HG02938 (cell line): Measurements from ENCODE around the gene EFCAB14.
"Not testable (repeated sequence)": the region's sequence is repeated elsewhere in the genome, so short reads cannot be mapped to it uniquely, and the experiment has no call there.

Experiments used
- ATAC-seq: cut with Tn5 transposase; IDR thresholded peaks from one replicate; pipeline ENCODE4 v1.9.1; 2021; ENCODE audit warnings: mild to moderate bottlenecking, moderate library complexity; ENCODE audit not compliant: unreplicated experiment

The EFCAB14 gene

DNA sequence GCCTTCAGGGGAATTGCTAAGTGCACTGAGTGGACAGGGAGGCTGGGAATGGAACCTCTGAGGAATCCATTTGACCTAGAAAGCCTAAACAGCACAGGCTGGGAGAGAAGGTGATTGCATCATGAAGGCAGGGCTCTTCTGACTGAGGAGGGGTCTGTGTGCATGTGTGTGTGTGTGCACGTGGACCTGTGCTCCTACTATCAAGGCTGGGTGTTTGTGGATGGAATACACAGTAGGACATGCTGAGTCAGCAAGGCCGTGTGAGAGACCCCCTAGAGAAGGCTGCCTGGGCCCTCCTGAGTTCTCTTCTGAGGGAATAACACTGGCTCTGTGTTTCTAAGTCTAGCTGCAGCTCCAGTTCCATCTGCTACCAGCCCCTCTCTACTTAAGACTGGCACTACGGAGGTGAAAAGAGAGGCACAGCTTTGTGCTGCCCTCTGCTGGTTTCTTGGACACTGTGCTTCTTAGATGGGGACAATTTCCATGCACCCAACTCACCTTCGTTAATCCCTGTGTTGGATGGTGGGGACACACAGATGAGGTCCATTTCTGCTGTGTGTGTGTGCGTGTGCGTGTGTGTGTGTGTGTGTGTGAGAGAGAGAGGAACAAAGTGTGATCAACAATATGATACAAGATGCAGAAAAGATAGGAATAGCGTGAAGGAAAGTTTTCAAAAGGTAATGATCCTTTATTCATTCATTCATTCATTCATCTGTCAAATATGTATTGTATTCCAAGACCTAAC lies 6.2 kb upstream of the EFCAB14 start:
- ATAC-seq = peak; percentile 95

DNA sequence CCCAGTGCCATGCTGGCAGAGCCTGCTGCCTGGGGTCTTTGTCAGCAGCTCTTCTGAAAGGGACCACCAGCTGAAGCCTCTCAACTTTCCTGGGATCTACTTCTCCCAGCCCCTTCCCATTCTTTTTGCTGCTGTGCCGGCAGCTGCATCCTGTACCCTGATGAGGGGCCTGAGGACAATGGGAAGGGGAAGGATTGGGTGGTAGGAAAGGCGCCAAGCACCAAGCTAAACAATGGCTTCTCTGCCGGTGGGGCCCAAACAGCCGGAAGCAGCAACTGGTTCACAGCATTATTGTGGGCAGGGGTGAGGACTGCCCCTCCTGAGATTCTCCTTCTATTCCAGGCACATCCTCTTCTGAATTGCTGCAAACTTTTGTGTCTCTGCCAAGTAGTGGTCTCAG lies 5.0 kb upstream of the EFCAB14 start:
- no peak for ATAC-seq

- no peak for ATAC-seq
These were observed 2.8 kb upstream of the EFCAB14 start for GRCh38 chr1:46721686-46722205.

DNA sequence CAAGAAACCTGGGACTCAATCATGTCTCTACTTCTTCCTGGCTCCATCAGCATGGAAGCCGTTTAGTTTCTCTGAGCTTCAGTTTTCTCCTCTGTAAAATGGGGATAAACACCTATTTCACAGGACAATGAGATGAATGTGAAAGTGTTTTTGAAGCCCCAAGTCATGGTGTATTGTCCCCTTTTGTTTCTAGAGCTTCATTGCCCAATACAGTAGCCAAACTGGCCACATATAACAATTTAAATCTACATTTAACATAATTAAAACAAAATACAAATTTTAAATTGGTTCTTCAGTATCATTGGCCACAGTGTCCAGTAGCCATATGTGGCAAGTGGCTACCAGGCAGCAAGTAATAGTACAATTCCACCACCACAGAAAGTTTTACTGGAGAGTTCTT lies 2.3 kb upstream of the EFCAB14 start:
- ATAC-seq = no peak

DNA sequence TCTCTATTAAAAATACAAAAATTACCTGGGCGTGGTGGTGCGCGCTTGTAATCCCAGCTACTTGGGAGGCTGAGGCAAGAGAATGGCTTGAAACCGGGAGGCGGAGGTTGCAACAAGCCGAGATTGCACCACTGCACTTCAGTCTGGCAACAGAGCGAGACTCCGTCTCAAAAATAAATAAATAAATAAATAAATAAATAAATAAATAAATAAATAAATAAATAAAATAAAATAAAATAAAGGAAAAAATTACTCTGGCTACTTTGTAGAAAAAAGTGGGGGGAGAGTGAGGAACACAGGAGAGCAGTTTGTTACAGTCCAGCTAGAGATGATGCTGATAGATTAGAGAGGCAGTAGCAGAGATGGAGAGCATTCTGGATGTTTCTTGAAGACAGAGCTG lies 1.4 kb upstream of the EFCAB14 start:
- not testable (repeated sequence) for ATAC-seq

- ATAC-seq = no peak
These were observed 775 bp upstream of the EFCAB14 start for GRCh38 chr1:46719689-46720088.

GRCh38 chr1:46718340-46718726 lies 581 bp downstream of the EFCAB14 start:
- peak; percentile 21 for ATAC-seq

DNA sequence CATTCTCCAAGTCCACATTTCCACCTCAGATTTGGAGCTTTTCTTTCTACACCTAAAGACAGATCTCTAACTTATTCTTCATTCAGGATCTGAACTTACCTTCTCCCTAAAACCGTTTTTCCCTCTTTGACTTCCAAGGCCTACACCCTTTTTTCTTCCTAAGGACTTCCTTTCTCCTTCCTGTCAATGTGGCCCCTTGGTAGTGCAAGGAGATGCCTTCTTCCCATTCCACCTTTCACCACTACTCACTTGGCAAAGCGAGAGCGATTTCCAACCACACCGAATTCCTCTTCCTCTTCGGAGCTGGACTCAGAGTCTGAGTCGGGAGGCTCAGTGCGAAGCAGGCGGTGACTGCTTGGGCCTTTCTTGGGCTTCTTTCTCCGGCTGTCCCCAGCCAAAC lies 1.3 kb downstream of the EFCAB14 start:
- no peak for ATAC-seq

- ATAC-seq = no peak
These were observed 3.9 kb downstream of the EFCAB14 start for GRCh38 chr1:46714976-46715375.

DNA sequence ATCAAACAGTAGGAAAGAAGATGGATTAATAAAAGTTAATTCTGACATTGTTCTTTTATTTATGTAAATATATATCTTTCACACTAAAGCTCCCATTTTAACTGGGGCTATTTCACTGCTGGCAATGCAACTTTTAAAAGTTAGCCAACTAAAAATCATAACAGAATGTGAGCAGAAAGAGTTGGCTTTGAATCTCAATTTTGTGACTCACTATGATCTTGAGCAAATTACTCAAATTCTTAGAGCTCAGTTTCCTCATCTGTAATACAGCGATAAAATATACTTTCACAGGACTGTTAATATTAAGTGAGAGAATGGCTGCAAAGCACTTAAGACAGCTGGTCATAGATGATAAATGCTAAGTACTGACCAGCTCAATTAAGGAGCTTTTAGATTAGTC lies 10.8 kb downstream of the EFCAB14 start:
- no peak for ATAC-seq

DNA sequence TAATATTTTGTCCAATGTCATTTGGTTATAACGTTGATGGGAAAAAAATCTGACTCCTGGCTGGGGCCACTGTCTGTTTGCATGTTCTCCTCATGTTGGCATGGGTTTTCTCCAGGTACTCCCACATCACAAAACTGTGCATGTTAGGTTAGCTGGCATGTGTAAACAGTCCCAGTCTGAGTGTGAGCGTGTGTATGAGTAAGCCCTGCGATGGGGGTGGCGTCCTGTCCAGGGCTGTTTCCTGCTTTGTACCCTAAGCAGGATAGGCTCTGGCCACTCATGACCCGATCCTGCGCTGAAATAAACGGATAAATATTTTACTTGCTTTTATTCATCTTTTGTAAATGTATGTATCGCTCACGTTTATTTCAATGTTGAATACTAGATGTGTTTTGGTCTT lies 13.5 kb downstream of the EFCAB14 start:
- no peak for ATAC-seq

- no peak for ATAC-seq
These were observed 14.8 kb downstream of the EFCAB14 start for GRCh38 chr1:46703927-46704641.

DNA sequence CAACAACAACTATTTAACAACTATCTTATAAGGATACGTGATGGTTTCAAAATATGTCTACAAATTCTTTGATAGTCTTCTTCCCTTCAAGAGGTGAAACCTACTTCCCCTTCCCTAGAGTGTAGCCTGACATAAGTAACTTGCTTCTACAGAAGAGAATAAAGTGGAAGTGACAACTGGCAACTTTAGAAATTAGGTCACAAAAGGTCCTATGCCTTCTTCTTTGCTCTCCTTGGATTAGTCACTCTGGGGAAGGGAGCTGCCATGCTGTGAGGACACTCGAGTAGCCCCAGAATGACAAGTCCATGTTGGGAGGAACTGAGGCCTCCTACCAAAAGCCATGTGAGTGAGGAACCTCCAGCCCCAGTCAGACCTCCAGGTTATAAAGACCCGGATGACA lies 19.2 kb downstream of the EFCAB14 start:
- no peak for ATAC-seq

DNA sequence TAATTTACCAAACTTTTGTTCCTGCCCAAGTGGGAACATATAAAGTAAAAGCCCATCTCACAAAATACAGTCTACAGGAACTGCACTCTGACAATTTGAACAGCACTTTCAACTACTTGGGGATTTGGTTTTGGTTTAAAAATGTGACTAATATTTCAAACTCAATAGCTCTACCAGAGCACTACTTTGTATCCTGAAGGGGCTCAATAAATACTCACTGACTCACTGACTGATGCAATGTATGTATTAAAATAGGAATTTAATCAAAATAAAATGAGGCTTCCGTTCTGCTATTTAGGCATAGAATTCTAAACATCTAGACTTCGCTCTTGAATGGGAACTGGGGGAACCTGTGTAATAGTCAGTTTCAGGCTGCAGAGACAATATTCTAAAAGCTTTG lies 21.9 kb downstream of the EFCAB14 start:
- ATAC-seq = no peak

DNA sequence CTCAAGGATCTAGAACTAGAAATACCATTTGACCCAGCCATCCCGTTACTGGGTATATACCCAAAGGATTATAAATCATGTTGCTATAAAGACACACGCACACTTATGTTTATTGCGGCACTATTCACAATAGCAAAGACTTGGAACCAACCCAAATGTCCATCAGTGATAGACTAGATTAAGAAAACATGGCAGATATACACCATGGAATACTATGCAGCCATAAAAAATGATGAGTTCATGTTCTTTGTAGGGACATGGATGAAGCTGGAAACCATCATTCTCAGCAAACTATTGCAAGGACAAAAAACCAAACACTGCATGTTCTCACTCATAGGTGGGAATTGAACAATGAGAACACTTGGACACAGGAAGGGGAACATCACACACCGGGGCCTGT lies 24.2 kb downstream of the EFCAB14 start:
- ATAC-seq = not testable (repeated sequence)

DNA sequence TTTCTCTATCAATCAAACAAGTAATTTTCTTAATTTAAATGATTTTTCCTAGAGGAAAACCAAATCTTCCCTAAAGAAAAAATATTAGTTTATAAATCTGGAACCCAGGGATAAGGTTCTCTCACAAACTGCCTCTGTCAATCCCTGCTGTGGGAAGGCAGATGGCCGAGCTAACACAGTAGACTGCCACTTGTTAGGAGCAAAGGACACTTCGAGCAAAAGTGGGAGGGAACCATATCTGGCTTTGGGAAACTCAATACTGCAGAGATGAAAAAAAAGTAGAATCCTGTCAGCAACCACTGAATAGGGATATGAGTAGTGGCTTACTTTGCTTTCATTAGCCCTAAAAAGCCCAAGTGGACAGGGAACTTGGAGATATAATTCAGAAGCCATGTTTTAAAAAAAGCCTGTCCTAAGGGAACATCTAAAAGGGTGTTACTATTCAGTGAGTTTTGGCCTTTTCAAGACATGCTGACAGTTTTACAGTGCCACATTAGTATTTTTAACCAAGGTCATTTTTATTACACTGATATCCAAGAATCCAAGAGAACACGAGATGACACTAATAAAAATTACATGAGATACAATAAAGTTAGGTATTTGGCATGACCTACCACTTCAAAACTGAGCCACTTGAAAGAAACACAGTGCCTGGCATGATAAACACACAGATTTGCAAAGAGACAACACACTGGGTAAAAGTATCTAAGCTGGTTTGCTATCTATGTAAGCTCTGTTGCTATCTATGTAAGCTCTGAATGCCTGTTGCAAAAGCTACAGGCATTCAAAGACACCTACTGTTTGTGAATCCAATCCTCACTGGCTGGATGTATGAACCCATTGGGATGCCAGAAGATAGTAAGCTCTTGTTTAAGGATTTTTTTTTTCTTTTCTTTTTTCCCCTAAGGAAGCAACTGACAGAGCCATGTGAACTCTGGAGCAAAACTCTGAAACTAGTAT lies 25.8 kb downstream of the EFCAB14 start:
- no peak for ATAC-seq

GRCh38 chr1:46691997-46692790 lies 26.7 kb downstream of the EFCAB14 start:
- ATAC-seq = no peak

DNA sequence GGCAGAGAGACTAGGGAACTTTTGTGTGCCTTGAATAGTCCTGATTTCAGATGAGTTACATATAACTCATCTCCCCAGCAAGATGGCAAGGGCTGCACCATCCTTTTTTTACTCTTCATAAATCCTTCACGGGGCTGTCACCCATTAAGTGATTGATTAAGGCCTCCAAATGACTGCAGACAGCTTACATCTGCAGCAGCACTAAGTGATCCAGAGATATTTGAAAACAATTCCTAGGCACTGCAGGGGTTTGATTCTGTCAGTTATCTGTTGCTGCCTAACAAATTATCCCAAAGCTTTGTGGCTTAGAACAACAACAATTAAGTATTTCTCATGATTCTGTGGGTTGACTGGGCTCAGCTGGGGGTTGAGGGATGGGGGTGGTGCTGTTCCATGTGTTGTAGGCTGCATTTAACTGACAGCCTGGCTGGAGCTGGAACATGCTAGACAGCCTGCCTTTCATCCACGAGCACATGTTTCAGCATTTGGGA lies 27.9 kb downstream of the EFCAB14 start:
- ATAC-seq = no peak

DNA sequence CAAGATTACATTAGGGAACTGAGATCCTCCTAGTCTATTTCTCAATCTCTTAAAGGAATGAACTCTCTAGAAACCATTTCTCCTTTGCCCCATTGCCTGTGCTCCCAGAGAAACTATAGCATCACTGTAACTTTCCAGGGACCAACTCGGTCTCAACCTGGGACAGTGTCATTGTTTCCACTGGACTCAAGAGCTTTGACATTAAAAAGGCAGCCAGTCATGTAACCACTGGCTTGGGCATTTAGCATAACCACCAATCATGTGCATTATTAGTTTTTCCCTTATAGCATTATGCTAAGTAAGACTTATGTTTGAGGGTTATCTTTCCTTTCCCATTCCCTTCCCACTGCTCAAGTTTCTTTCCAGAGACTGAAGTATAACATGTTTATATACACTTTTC lies 29.0 kb downstream of the EFCAB14 start:
- ATAC-seq = no peak

- no peak for ATAC-seq
These were observed 29.6 kb downstream of the EFCAB14 start for GRCh38 chr1:46689356-46689755.
